Erythroblast (primary cell): ENCODE data around the gene SMTN.

Experiments used
- GATA1 ChIP-seq: IDR thresholded peaks from 2 replicates; pipeline ENCODE4 v1.6.1; 2011; ENCODE audit warnings: low read depth, mild to moderate bottlenecking, control low read depth, low read length, moderate library complexity
- POLR2A ChIP-seq: IDR thresholded peaks from 2 replicates; pipeline ENCODE4 v1.6.1; 2011; ENCODE audit warnings: mild to moderate bottlenecking, low read length

GRCh38 chr22:31150615-31151014 is 69.5 kb downstream of the SMTN start:
- TF ChIP-seq POLR2A (no peak), GATA1 (no peak)
